Prostate gland (tissue), 2 donors: ENCODE data around the gene HOXC12.

Experiments
- CTCF ChIP-seq, 4 experiments: fragments of 200-600 bp in 2 of 4; fragments of 450-650 bp in 2 of 4; sonication (generic) in 2 of 4; IDR thresholded peaks; 1 replicate in 3 of 4; 2 replicates in 1 of 4; pipeline ENCODE4 v1.5.1; 2016 to 2019; ENCODE audit warnings: antibody characterized with exemption in 4 of 4, mild to moderate bottlenecking in 2 of 4, moderate library complexity in 2 of 4
- POLR2A ChIP-seq: fragments of 450-650 bp; IDR thresholded peaks from one replicate; pipeline ENCODE4 v1.6.1; 2016; ENCODE audit warnings: antibody characterized with exemption, mild to moderate bottlenecking

GRCh38 chr12:54004063-54004840 lies 49.5 kb downstream of the HOXC12 start:
- TF ChIP-seq POLR2A (no peak), CTCF (IDR thresholded peaks at IDR 0.05) (no peak)
